ENCODE data around the gene CYP24A1. TPM values are rescaled to one million over a fixed set of nuclear protein-coding genes. Genes with fewer than 3 reads are reported as not detected.

CYP24A1 gene
- total and polyA plus RNA-seq, 2 of the 8 experiments (the other 6 are each of a cell fraction or from before 2014, with no cell fraction given), result not detected

DNA sequence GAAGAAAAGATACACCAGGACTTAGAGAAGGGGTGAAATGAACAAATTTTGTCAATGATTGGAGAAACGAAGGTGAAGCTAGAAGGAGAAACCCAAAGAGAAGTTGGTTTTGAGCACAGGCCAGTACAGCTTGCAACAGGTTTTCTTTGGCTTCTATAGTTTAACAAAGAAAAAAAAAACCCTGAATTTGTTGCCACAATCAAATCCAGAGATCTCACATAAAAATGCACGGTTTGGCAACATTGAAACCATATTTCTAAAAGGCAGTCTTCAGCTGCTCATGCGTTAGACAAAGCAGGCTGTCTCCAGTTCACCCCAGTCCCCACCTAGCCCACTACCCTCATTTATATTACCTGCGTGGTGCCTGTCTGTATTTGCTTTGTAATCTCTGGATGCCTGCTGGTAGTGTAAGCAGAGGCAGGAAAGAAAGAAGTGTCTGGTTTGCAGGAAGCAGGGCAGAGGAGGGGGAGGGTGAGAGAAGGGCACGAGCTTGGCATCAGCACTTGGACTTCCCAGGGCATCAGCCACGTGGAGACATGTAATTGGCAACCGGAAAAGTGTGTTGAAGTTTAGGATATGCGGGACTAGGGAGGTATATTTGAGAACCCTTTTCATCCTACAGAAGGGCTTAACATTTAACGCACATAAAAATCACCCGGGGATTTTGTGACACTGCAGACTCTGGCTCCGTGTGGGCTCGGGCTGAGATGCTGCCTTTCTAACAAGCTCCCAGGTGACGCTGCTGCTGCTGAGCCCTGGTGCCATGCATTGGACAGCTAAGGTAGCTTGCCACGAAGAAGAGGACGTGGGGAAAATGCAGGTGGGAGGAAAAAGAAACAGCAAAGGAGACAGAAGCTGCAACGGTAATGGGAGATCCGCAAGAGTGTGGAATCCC, 48.5 kb upstream of the CYP24A1 start (continued):
- TF ChIP-seq SAP30 (IDR thresholded peaks at IDR 0.05; ENCODE audit: insufficient read depth, insufficient replicate concordance, low read length) (no peak), TEAD4 (IDR thresholded peaks at IDR 0.05; ENCODE audit: low read depth, low read length) (no peak), SIRT6 (IDR thresholded peaks at IDR 0.05; ENCODE audit: low read length) (no peak), EZH2 (IDR thresholded peaks at IDR 0.05; ENCODE audit: low read depth, low read length, severe bottlenecking) (no peak), EP300 (IDR thresholded peaks at IDR 0.05; ENCODE audit: borderline replicate concordance in 1 of 2, low read depth in 2 of 2, low read length in 2 of 2) (no peak)
- TF ChIP-seq, protein P1, sequence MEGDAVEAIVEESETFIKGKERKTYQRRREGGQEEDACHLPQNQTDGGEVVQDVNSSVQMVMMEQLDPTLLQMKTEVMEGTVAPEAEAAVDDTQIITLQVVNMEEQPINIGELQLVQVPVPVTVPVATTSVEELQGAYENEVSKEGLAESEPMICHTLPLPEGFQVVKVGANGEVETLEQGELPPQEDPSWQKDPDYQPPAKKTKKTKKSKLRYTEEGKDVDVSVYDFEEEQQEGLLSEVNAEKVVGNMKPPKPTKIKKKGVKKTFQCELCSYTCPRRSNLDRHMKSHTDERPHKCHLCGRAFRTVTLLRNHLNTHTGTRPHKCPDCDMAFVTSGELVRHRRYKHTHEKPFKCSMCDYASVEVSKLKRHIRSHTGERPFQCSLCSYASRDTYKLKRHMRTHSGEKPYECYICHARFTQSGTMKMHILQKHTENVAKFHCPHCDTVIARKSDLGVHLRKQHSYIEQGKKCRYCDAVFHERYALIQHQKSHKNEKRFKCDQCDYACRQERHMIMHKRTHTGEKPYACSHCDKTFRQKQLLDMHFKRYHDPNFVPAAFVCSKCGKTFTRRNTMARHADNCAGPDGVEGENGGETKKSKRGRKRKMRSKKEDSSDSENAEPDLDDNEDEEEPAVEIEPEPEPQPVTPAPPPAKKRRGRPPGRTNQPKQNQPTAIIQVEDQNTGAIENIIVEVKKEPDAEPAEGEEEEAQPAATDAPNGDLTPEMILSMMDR (IDR thresholded peaks at IDR 0.05; ENCODE audit: control extremely low read depth in 1 of 3, insufficient read depth in 1 of 3, low read depth in 1 of 3, low read length in 3 of 3), result no peak
